ENCODE measurements around the gene PIGN. TPM values are rescaled to one million over a fixed set of nuclear protein-coding genes. Genes with fewer than 3 reads are reported as not detected.

The PIGN gene
- total RNA-seq, 1 experiment from 2014 or later = 30.9 TPM

- no peak overlapping the region for H3K27ac ChIP-seq (ENCODE audit: insufficient read length, low read depth, low read length)
- H2BK20ac ChIP-seq (ENCODE audit: low read depth, low read length, poor library complexity, severe bottlenecking) = no peak overlapping the region
- H3T11ph ChIP-seq (ENCODE audit: low read length) = no peak overlapping the region
- H3K4me1 Mint-ChIP-seq = peaks cover 0 to 2% of the 10 kb centered on the region in 2 experiments; a peak in 1 of 4 replicates
- H4K91ac ChIP-seq (ENCODE audit: insufficient read length, low read depth, low read length) = no peak overlapping the region
- H3K23me2 ChIP-seq (ENCODE audit: insufficient read length, low read depth, low read length, poor library complexity, severe bottlenecking) = no peaks in the 10 kb centered on the region
- peaks cover 0 to 3% (median 1%) of the 10 kb centered on the region in 3 experiments; a peak in 2 of 7 replicates for H3K36me3 Mint-ChIP-seq (ENCODE audit: insufficient read depth in 1 of 3, low read depth in 3 of 3)
- peaks cover 2% of the 10 kb centered on the region for H4K20me1 ChIP-seq (ENCODE audit: control insufficient read depth, insufficient read depth, insufficient read length)
- DNase-seq = no peak
- H3K23ac ChIP-seq (ENCODE audit: insufficient read length, low read depth, low read length) = no peak overlapping the region
- H3K4ac ChIP-seq (ENCODE audit: low read depth, low read length) = no peak overlapping the region
- H3K18ac ChIP-seq (ENCODE audit: insufficient read length, low read depth, low read length) = no peak overlapping the region
- H2BK12ac ChIP-seq (ENCODE audit: insufficient read length, low read depth, low read length) = no peak overlapping the region
- no peaks in the 10 kb centered on the region for H3K9me3 ChIP-seq (ENCODE audit: control insufficient read depth, low read depth, low read length)
- no peak overlapping the region for H4K5ac ChIP-seq (ENCODE audit: insufficient read length, low read depth, low read length)
- H4K8ac ChIP-seq (replicated peaks; ENCODE audit: insufficient read length, low read depth, low read length) = no peak overlapping the region
- no peaks in the 10 kb centered on the region for H3K79me2 ChIP-seq (ENCODE audit: insufficient read depth, low read length)
- no peaks in the 10 kb centered on the region for H3K27me3 Mint-ChIP-seq (ENCODE audit: low read depth)
- no peak overlapping the region for H3K4me2 ChIP-seq (ENCODE audit: insufficient read depth, insufficient read length, low read length)
- H2AK5ac ChIP-seq (ENCODE audit: insufficient read length, low read length) = no peak overlapping the region
- no peak overlapping the region for H2BK15ac ChIP-seq (ENCODE audit: low read depth, low read length)
- H3K79me1 ChIP-seq (ENCODE audit: insufficient read depth, low read depth, low read length, poor library complexity, severe bottlenecking) = no peaks in the 10 kb centered on the region
- no peak overlapping the region for H2BK5ac ChIP-seq (ENCODE audit: insufficient read length, low read length)
- H3K4me1 ChIP-seq (ENCODE audit: insufficient read depth, low read length) = no peaks in the 10 kb centered on the region
- no peak overlapping the region for H3K9ac ChIP-seq (ENCODE audit: extremely low read depth, insufficient read length, low read length)
- H3K27me3 ChIP-seq (ENCODE audit: insufficient read depth, low read length) = no peaks in the 10 kb centered on the region
- H2BK120ac ChIP-seq (ENCODE audit: low read depth, low read length, poor library complexity, severe bottlenecking) = no peak overlapping the region
- H3K56ac ChIP-seq (ENCODE audit: insufficient read length, low read depth, low read length) = no peak overlapping the region
- TF ChIP-seq, protein P1, sequence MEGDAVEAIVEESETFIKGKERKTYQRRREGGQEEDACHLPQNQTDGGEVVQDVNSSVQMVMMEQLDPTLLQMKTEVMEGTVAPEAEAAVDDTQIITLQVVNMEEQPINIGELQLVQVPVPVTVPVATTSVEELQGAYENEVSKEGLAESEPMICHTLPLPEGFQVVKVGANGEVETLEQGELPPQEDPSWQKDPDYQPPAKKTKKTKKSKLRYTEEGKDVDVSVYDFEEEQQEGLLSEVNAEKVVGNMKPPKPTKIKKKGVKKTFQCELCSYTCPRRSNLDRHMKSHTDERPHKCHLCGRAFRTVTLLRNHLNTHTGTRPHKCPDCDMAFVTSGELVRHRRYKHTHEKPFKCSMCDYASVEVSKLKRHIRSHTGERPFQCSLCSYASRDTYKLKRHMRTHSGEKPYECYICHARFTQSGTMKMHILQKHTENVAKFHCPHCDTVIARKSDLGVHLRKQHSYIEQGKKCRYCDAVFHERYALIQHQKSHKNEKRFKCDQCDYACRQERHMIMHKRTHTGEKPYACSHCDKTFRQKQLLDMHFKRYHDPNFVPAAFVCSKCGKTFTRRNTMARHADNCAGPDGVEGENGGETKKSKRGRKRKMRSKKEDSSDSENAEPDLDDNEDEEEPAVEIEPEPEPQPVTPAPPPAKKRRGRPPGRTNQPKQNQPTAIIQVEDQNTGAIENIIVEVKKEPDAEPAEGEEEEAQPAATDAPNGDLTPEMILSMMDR (conservative IDR thresholded peaks at IDR 0.05) = no peak
- H3K14ac ChIP-seq (ENCODE audit: insufficient read depth, low read length) = no peak overlapping the region
- no peak overlapping the region for H2AFZ ChIP-seq (ENCODE audit: low read length)
- no peaks in the 10 kb centered on the region for H3K9me3 Mint-ChIP-seq
- no peak overlapping the region for H3K4me3 Mint-ChIP-seq
- no peak overlapping the region for H3K27ac Mint-ChIP-seq
- WGBS (ENCODE audit: extremely low coverage, insufficient read length, low lambda C conversion rate) = no CpG with 5 or more reads among the region's 1 CpG
Observed at GRCh38 chr18:62081761-62082294, 105.0 kb downstream of the PIGN start.

All from H9 (cell line).